GM21447 (cell line): ENCODE measurements around the gene EGFR.

Experiments used
- ATAC-seq: cut with Tn5 transposase; IDR thresholded peaks from one replicate; pipeline ENCODE4 v1.9.1; 2021; ENCODE audit not compliant: unreplicated experiment

Gene EGFR

DNA sequence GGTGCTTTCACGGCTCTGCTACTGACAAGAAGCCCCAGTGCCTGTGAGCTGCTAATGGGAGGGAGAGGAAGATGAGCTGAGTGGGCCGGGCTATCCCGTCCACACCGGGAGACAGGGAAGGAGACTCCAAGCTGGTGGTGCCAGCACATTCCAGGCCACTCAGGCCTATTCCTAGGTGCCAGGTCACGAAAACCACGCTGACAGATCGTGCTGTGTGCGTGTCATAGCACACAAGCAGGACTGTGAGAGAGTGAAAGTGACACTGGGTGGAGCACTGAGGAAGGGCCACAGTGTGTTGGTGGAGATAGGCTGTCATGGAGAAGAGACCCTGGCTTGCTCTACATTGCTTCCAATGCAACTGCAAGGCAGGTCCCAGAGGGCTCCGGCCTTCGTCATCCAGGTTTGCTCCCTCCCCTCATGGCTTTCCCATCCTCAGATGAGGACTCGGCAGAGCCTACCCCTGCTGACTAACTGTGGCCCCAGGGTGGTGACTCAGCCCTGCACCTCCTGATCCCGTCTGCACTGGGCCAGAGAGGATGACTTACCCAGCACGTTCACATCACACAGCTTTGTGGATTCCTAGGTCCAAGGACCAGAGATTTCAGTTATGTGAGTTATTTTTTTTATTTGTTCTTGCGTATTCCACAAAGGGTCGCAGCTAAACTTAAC, 167.3 kb downstream of the EGFR start:
- ATAC-seq: no peak

GRCh38 chr7:55187701-55188491, 169.1 kb downstream of the EGFR start:
- ATAC-seq: no peak

DNA sequence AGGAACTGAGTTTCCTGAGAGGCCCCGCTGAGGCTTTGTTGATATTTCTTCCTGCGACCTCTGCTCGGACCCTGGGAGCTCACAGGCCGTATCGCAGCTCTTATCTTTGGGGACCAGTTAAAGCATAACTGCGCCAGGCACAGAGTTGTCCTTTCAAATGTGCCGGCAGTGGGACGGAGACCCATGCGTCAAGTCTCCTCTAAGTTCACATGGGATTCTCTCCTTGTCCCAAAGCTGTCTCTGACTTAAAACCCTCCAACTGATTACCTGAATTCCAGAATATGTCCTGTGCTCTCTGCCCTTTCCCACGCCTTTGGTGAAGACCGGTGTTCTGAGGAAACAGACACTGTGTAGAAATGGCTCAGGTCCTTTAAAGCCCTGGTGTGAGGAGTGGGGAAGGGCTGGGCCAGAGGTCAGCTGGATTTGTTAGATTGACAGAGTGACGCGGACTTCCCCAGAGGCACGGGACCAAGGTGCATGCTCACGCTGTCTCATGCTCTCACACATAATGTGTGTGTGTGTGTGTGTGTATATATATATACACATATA, 169.8 kb downstream of the EGFR start:
- no peak for ATAC-seq

DNA sequence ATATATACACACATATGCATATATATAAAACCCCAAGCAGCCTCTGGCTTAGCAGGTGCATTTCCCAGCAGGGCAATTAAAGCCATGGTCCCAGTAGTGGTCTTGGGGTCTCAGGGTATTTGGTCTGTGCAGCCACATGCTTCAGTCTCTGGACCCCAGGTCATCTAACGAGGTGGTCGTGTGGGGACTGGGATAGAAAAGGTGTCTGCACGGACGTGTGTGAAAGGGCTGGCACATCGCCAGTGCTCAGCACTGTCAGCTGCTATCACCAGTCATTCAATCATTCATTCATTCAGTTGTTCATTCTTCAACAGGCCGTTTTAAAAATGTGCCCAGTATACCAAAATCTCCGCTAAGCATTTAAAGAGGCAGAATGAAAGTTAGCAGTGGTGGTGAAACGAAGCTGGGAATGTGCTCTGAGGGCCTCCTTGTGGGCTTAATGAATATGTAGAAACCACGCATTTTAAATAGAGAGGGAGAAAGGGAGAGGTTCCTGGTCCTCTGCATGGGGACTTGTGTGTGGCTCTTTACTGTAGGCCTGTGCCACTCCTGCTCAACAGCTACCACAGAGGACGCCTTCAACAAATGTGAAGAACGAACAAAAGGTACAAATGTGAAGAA, 170.4 kb downstream of the EGFR start:
- ATAC-seq: no peak

GRCh38 chr7:55189878-55190436, 171.1 kb downstream of the EGFR start:
- ATAC-seq: no peak

DNA sequence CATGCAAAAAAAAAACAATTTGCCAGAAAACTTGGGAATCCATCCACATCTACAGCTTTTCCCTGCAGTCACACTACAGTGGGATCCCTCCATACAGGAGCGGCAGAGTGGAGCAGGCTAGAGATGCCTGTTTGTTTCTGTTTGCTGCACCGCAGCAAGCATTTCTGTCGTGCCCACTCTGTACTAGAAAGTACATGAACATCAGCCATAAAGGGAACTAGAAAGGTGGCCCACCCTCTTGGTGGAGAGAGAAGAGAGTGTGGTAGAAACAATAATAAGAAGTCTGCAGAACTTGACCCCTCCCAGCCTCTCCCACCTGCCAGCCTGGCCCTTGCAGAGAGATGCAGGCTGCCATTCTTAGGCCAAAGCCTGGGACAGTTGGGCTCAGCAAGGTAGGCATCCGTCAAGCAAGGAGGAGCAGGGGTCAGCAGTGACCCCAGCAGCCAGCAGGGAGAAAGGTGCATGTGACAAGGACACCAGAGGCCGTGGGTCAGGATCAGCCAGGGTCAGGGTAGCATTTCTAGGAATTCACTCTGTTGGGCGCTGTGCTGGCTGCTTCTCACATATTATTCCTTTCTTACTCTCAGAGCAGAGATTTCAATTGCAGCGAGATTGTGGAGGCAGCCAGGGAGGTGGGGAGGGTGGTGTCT, 171.8 kb downstream of the EGFR start:
- no peak for ATAC-seq

GRCh38 chr7:55191161-55191925, 172.5 kb downstream of the EGFR start:
- ATAC-seq: no peak

DNA sequence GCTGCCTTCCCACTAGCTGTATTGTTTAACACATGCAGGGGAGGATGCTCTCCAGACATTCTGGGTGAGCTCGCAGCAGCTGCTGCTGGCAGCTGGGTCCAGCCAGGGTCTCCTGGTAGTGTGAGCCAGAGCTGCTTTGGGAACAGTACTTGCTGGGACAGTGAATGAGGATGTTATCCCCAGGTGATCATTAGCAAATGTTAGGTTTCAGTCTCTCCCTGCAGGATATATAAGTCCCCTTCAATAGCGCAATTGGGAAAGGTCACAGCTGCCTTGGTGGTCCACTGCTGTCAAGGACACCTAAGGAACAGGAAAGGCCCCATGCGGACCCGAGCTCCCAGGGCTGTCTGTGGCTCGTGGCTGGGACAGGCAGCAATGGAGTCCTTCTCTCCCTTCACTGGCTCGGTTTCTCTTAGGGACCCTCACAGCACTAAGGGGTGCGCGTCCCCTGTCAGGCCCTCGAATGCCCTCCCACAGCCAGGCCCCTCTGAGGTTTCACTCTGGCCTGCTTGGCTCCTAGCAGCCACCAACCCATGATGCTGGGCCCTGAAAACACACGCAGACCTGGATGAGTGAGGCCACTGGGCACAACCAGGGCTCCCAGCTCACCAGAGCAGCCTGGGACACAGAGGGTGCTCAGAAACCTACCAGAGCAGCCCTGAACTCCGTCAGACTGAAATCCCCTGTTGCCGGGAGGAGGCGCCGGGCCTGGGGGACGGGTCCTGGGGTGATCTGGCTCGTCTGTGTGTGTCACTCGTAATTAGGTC, 173.3 kb downstream of the EGFR start:
- ATAC-seq: no peak

GRCh38 chr7:55192723-55193122, 173.9 kb downstream of the EGFR start:
- no peak for ATAC-seq

- no peak for ATAC-seq
Observed at GRCh38 chr7:55193245-55193644, 174.4 kb downstream of the EGFR start.

DNA sequence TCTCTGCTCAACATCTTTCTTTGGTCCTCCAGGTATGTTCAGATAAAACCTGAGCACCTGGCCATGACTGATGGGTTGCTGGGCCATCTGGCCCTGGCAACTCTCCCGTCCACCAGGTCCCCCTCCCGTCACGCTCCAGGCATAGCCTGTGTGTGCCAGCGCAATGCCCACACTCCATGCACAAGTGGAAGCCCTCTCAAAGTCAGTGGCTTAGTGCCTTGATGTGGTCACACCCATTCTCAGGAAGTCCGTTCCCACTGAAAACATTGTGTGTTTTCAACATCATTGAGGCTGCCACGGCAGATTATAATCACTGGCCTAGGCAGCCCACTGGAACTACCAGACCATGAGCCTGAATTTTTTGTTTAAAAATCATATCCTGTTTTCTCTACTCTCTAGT, 175.7 kb downstream of the EGFR start:
- ATAC-seq: no peak

GRCh38 chr7:55198634-55199392, 180.0 kb downstream of the EGFR start:
- no peak for ATAC-seq

- no peak for ATAC-seq
Observed at GRCh38 chr7:55199418-55199817, 180.6 kb downstream of the EGFR start.

DNA sequence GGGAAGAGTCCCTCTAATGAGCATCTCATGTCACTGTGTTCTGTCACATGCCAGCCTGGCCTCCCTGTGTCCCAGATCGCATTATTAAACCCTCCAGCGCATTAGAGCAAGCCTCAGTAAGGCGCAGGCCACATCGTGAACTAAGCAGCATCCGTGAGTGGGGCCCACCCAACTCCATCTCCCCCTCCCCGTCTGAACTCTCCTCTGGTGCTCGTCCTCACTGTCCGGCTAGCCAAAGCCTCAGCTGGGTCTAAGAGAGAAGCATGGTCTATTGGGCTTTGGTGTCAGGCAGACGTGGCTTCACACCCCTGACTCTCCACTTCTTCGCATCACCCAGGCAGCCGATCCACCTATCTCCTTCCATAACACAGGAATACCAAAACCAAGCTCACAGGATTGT, 181.6 kb downstream of the EGFR start:
- ATAC-seq: no peak

DNA sequence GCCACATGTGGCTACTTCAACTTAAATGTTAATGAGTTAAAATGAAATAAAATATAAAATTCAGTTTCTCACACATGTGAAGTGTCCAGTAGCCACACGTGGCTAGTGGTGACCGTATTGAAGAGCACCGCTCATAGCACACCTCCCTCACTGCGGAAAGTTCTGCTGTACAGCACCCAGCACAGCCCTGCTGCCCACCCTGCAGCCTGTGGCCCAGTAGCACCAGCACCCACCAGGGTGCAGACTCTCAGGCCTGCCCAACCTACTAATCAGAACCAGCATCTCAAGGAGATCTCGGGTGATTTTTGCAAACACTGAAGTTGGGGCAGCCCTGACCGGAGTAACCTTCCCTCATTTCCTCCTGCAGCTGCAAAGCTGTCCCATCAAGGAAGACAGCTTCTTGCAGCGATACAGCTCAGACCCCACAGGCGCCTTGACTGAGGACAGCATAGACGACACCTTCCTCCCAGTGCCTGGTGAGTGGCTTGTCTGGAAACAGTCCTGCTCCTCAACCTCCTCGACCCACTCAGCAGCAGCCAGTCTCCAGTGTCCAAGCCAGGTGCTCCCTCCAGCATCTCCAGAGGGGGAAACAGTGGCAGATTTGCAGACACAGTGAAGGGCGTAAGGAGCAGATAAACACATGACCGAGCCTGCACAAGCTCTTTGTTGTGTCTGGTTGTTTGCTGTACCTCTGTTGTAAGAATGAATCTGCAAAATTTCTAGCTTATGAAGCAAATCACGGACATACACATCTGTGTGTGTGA, 183.5 kb downstream of the EGFR start:
- no peak for ATAC-seq

GRCh38 chr7:55203300-55203699, 184.5 kb downstream of the EGFR start:
- no peak for ATAC-seq

DNA sequence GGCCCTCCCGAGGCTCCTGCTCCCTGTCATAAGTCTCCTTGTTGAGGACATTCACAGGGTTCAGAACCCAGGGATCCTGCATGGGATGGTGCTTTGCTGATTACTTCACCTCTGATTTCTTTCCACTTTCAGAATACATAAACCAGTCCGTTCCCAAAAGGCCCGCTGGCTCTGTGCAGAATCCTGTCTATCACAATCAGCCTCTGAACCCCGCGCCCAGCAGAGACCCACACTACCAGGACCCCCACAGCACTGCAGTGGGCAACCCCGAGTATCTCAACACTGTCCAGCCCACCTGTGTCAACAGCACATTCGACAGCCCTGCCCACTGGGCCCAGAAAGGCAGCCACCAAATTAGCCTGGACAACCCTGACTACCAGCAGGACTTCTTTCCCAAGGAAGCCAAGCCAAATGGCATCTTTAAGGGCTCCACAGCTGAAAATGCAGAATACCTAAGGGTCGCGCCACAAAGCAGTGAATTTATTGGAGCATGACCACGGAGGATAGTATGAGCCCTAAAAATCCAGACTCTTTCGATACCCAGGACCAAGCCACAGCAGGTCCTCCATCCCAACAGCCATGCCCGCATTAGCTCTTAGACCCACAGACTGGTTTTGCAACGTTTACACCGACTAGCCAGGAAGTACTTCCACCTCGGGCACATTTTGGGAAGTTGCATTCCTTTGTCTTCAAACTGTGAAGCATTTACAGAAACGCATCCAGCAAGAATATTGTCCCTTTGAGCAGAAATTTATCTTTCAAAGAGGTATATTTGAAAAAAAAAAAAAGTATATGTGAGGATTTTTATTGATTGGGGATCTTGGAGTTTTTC, 186.5 kb downstream of the EGFR start:
- no peak for ATAC-seq
